Endothelial cell of umbilical vein (primary cell): Measurements from ENCODE around the gene TGIF1. TPM values are rescaled to one million over a fixed set of nuclear protein-coding genes. Genes with fewer than 3 reads are reported as not detected.

Experiments
- BruUV-seq: library from RNA; stranded (reverse); fragments of 400-500 nt; replicated peaks from 2 replicates; lab custom pipeline; 2021; lab: Mats Ljungman, UMichigan
- CTCF ChIA-PET: fragments of 300-600, 350-600 bp; sonication (Branson Sonifier 250); formaldehyde crosslinking; loops from one replicate; lab custom pipeline; 2021; ENCODE audit warnings: antibody characterized with exemption, inconsistent platforms; lab: Charles Lee
- POLR2A ChIA-PET: fragments of 300-600, 350-600 bp; sonication (Branson Sonifier 250); formaldehyde crosslinking; loops from one replicate; lab custom pipeline; 2021; ENCODE audit warnings: antibody characterized with exemption, inconsistent platforms; lab: Charles Lee
- DNase-seq: peaks from one replicate; pipeline ENCODE4 v3.0.0-alpha.2; 2011; ENCODE audit warnings: low read depth, low spot score
- FAIRE-seq: peaks from 2 replicates; lab custom pipeline; 2011; peaks lifted over from hg19 to GRCh38; lab: Jason Lieb, UNC
- H2AFZ ChIP-seq: 2 replicates; pipeline ENCODE4 v1.6.0; 2012; ENCODE audit warnings: low read depth, low read length, control low read depth, inconsistent platforms
- H3K27ac ChIP-seq: 2 replicates; pipeline ENCODE4 v1.5.1; 2011; ENCODE audit warnings: low read depth, mild to moderate bottlenecking, control low read depth, low read length, moderate library complexity; ENCODE audit not compliant: insufficient read depth
- H3K27me3 ChIP-seq, 2 experiments: 2 replicates each; pipeline versions ENCODE4 v1.6.0 to v1.6.1; 2011; ENCODE audit warnings: low read length in 2 of 2, mixed read lengths in 1 of 2; ENCODE audit not compliant: control insufficient read depth in 2 of 2, insufficient read depth in 2 of 2
- H3K36me3 ChIP-seq, 2 experiments: 2 replicates in 1 of 2; 3 replicates in 1 of 2; pipeline ENCODE4 v1.5.1; 2011; ENCODE audit warnings: low read length in 2 of 2, mild to moderate bottlenecking in 1 of 2, moderate library complexity in 1 of 2; ENCODE audit not compliant: control insufficient read depth in 2 of 2, insufficient read depth in 2 of 2; ENCODE audit errors: extremely low read depth in 1 of 2
- H3K4me1 ChIP-seq: 3 replicates; pipeline ENCODE4 v1.5.1; 2011; ENCODE audit warnings: mild to moderate bottlenecking, low read length; ENCODE audit not compliant: control insufficient read depth, insufficient read depth; ENCODE audit errors: extremely low read depth
- H3K4me2 ChIP-seq: 2 replicates; pipeline ENCODE4 v1.6.1; 2011; ENCODE audit warnings: low read length, control low read depth, mixed read lengths; ENCODE audit not compliant: insufficient read depth
- H3K4me3 ChIP-seq, 3 experiments: fragments of 200-600 bp in 1 of 3; sonication (generic), shearing (Covaris generic) in 1 of 3; replicated peaks in 1 of 3; 2 replicates each; pipeline ENCODE4 v1.5.1; 2011 to 2016; ENCODE audit warnings: control low read depth in 3 of 3, low read length in 3 of 3, mild to moderate bottlenecking in 2 of 3, inconsistent platforms in 1 of 3, low read depth in 1 of 3, moderate library complexity in 1 of 3; ENCODE audit not compliant: insufficient read depth in 1 of 3
- H3K79me2 ChIP-seq: 2 replicates; pipeline ENCODE4 v1.6.0; 2012; ENCODE audit warnings: low read length, inconsistent platforms; ENCODE audit not compliant: control insufficient read depth, insufficient read depth
- H3K9ac ChIP-seq: replicated peaks from 2 replicates; pipeline ENCODE3; 2011; ENCODE audit warnings: low read length, control low read depth; ENCODE audit not compliant: insufficient read depth; ENCODE audit errors: extremely low read depth
- H3K9me1 ChIP-seq: replicated peaks from 3 replicates; pipeline ENCODE4 v1.6.0; 2011; ENCODE audit warnings: mild to moderate bottlenecking, low read length; ENCODE audit not compliant: control insufficient read depth, insufficient read depth; ENCODE audit errors: extremely low read depth
- H3K9me3 ChIP-seq: replicated peaks from 2 replicates; pipeline ENCODE4 v1.5.1; 2012; ENCODE audit warnings: low read length, inconsistent platforms; ENCODE audit not compliant: control insufficient read depth, insufficient read depth
- H4K20me1 ChIP-seq: replicated peaks from 2 replicates; pipeline ENCODE3; 2011; ENCODE audit warnings: mild to moderate bottlenecking, low read length; ENCODE audit not compliant: control insufficient read depth, insufficient read depth; ENCODE audit errors: extremely low read depth
- CTCF ChIP-seq, 2 donors: IDR thresholded peaks; 1 replicate in 1 of 2; 2 replicates in 1 of 2; pipeline ENCODE4 v1.5.1; 2011; ENCODE audit warnings: low read length in 2 of 2, mild to moderate bottlenecking in 2 of 2, moderate library complexity in 2 of 2, control low read depth in 1 of 2, inconsistent platforms in 1 of 2, low read depth in 1 of 2; ENCODE audit not compliant: insufficient read depth in 1 of 2; ENCODE audit errors: extremely low read depth in 1 of 2
- EZH2 ChIP-seq: IDR thresholded peaks from 2 replicates; pipeline ENCODE4 v1.6.1; 2012; ENCODE audit warnings: borderline replicate concordance, low read depth, mild to moderate bottlenecking, moderate library complexity, low read length, inconsistent platforms; ENCODE audit not compliant: severe bottlenecking
- FOS ChIP-seq: IDR thresholded peaks from 2 replicates; pipeline ENCODE4 v1.6.1; 2011; ENCODE audit warnings: mild to moderate bottlenecking, low read length, moderate library complexity, borderline replicate concordance; ENCODE audit not compliant: insufficient read depth
- GATA2 ChIP-seq: IDR thresholded peaks from 2 replicates; pipeline ENCODE4 v1.7.0; 2011; ENCODE audit warnings: low read depth, mild to moderate bottlenecking, moderate library complexity, mixed read lengths, low read length; ENCODE audit not compliant: insufficient read length, insufficient read depth
- JUN ChIP-seq: IDR thresholded peaks from 2 replicates; pipeline ENCODE4 v1.6.1; 2011; ENCODE audit warnings: borderline replicate concordance, low read depth; ENCODE audit not compliant: insufficient read length, insufficient read depth
- MAX ChIP-seq: IDR thresholded peaks from 2 replicates; pipeline ENCODE4 v1.6.1; 2011; ENCODE audit not compliant: insufficient read depth, insufficient read length
- MYC ChIP-seq: IDR thresholded peaks from one replicate; pipeline ENCODE4 v1.6.1; 2011; ENCODE audit warnings: mild to moderate bottlenecking, low read depth, low read length
- POLR2A ChIP-seq: IDR thresholded peaks from 2 replicates; pipeline ENCODE4 v1.6.1; 2012; ENCODE audit warnings: low read depth, mild to moderate bottlenecking, control low read depth, low read length
- POLR2AphosphoS5 ChIP-seq: IDR thresholded peaks from 2 replicates; pipeline ENCODE4 v1.6.1; 2012; ENCODE audit warnings: low read depth, mild to moderate bottlenecking, control low read depth, low read length, moderate library complexity; ENCODE audit not compliant: insufficient read depth
- dilution Hi-C: fragments of 300-500 bp; cut with MboI; formaldehyde crosslinking; loops from one replicate; pipeline ENCODE4 v1.15.0; 2019; ENCODE audit warnings: low sequenced_read_pairs; ENCODE audit not compliant: extremely low pct_ligation_motif_present
- intact Hi-C: fragments of 100-400 bp; cut with micrococcal nuclease; formaldehyde crosslinking; loops from one replicate; pipeline ENCODE4 v1.10.0; 2022
- polyA plus RNA-seq, 4 experiments: library from polyadenylated mRNA; depleted of rRNA in 3 of 4; stranded (reverse) in 3 of 4; unstranded in 1 of 4; fragments of >200 nt; gene quantifications; 2 replicates each; pipeline versions ENCODE4 v1.2.1 to v1.2.3, GENCODE V29; 2011 to 2012; ENCODE audit warnings: missing spikeins in 1 of 4
- total RNA-seq: library from RNA; stranded (reverse); gene quantifications from 2 replicates; pipeline ENCODE4 v1.2.3, GENCODE V29; 2021

Gene TGIF1
- total and polyA plus RNA-seq, 2 donors (not counting 3 experiments of a cell fraction or from before 2014, with no cell fraction given): 75.6 to 96.6 TPM

- dilution Hi-C loops: no loop called here
- Histone ChIP-seq H3K9me1 (no peaks in the 10 kb centered on the region), H2AFZ (no peak overlapping the region), H3K36me3 (no peaks in the 10 kb centered on the region), H3K9me3 (no peaks in the 10 kb centered on the region), H3K27ac (no peak overlapping the region), H3K4me1 (no peaks in the 10 kb centered on the region), H3K4me2 (no peak overlapping the region), H3K9ac (no peak overlapping the region), H3K79me2 (no peaks in the 10 kb centered on the region), H3K4me3 (no peak overlapping the region), H4K20me1 (no peaks in the 10 kb centered on the region), H3K27me3 (no peaks in the 10 kb centered on the region)
- FAIRE-seq (no peak), DNase-seq (no peak)
- TF ChIP-seq GATA2 (no peak), FOS (no peak), EZH2 (no peak), JUN (no peak), POLR2AphosphoS5 (no peak), CTCF (IDR thresholded peaks at IDR 0.05; ENCODE audit: extremely low read depth in 1 of 2, insufficient read depth in 1 of 2, low read depth in 1 of 2, low read length in 2 of 2) (no peak), MYC (no peak), POLR2A (no peak), MAX (no peak)
- no TSS peak for BruUV-seq
- ChIA-PET POLR2A (no interaction called here), CTCF (no interaction called here)
- intact Hi-C loops: no loop called here
Measured at GRCh38 chr18:3427944-3428343, 22.0 kb upstream of the TGIF1 start.
